Loucy (cell line): Measurements from ENCODE around the gene IGFBP6.

Source experiments
- H2AFZ ChIP-seq: fragments of 200-600 bp; sonication (generic); 2 replicates; pipeline ENCODE4 v1.6.0; 2016; ENCODE audit warnings: antibody characterized with exemption, mild to moderate bottlenecking, low read length, moderate library complexity
- H3F3A ChIP-seq: fragments of 200-600 bp; 2 replicates; pipeline ENCODE4 v1.6.0; 2016; ENCODE audit warnings: antibody characterized with exemption, low read depth, mild to moderate bottlenecking
- H3K27me3 ChIP-seq: fragments of 200-600 bp; sonication (generic); 2 replicates; pipeline ENCODE4 v1.6.1; 2014; ENCODE audit warnings: low read length, mild to moderate bottlenecking; ENCODE audit not compliant: insufficient read depth, poor library complexity, severe bottlenecking
- H3K36me3 ChIP-seq: fragments of 200-600 bp; sonication (generic); 2 replicates; pipeline ENCODE4 v1.6.1; 2016; ENCODE audit warnings: low read length; ENCODE audit not compliant: insufficient read depth
- H3K4me1 ChIP-seq: fragments of 200-600 bp; sonication (generic); 2 replicates; pipeline ENCODE4 v1.5.1; 2014; ENCODE audit warnings: low read length, mild to moderate bottlenecking; ENCODE audit not compliant: insufficient read depth, poor library complexity, severe bottlenecking
- H3K4me2 ChIP-seq: fragments of 200-600 bp; sonication (generic); 2 replicates; pipeline ENCODE4 v1.6.0; 2014; ENCODE audit warnings: antibody characterized with exemption, low read length, low read depth, mild to moderate bottlenecking; ENCODE audit not compliant: poor library complexity, severe bottlenecking
- H3K4me3 ChIP-seq: fragments of 200-600 bp; sonication (generic); 2 replicates; pipeline ENCODE4 v1.5.1; 2014; ENCODE audit warnings: low read length, mild to moderate bottlenecking, mixed read lengths; ENCODE audit not compliant: poor library complexity, severe bottlenecking
- H3K79me2 ChIP-seq: fragments of 200-600 bp; sonication (generic); 2 replicates; pipeline ENCODE4 v1.6.1; 2014; ENCODE audit warnings: low read length; ENCODE audit not compliant: insufficient read depth
- H3K9ac ChIP-seq: fragments of 200-600 bp; sonication (generic); 2 replicates; pipeline ENCODE4 v1.6.0; 2014; ENCODE audit warnings: mild to moderate bottlenecking, low read depth, low read length, moderate library complexity; ENCODE audit not compliant: poor library complexity, severe bottlenecking
- H3K9me2 ChIP-seq: fragments of 200-600 bp; sonication (generic); replicated peaks from 2 replicates; pipeline ENCODE4 v1.6.1; 2016; ENCODE audit warnings: low read depth, low read length, mixed read lengths
- H3K9me3 ChIP-seq: fragments of 200-600 bp; sonication (generic); 2 replicates; pipeline ENCODE4 v1.6.1; 2014; ENCODE audit warnings: mild to moderate bottlenecking, antibody characterized with exemption, low read length, low read depth; ENCODE audit not compliant: insufficient read depth
- H4K20me1 ChIP-seq: fragments of 200-600 bp; sonication (generic); 2 replicates; pipeline ENCODE4 v1.6.0; 2014; ENCODE audit warnings: antibody characterized with exemption, low read length, mild to moderate bottlenecking; ENCODE audit not compliant: insufficient read depth, poor library complexity, severe bottlenecking
- CTCF ChIP-seq: fragments of 200-600 bp; sonication (generic); conservative IDR thresholded peaks from 2 replicates; pipeline ENCODE4 v1.5.1; 2014; ENCODE audit warnings: mild to moderate bottlenecking, antibody characterized with exemption, low read length
- EZH2phosphoT487 ChIP-seq: fragments of 200-600 bp; IDR thresholded peaks from 2 replicates; pipeline ENCODE4 v1.6.1; 2018; ENCODE audit warnings: antibody characterized with exemption, mild to moderate bottlenecking, moderate library complexity, borderline replicate concordance

Gene IGFBP6

DNA sequence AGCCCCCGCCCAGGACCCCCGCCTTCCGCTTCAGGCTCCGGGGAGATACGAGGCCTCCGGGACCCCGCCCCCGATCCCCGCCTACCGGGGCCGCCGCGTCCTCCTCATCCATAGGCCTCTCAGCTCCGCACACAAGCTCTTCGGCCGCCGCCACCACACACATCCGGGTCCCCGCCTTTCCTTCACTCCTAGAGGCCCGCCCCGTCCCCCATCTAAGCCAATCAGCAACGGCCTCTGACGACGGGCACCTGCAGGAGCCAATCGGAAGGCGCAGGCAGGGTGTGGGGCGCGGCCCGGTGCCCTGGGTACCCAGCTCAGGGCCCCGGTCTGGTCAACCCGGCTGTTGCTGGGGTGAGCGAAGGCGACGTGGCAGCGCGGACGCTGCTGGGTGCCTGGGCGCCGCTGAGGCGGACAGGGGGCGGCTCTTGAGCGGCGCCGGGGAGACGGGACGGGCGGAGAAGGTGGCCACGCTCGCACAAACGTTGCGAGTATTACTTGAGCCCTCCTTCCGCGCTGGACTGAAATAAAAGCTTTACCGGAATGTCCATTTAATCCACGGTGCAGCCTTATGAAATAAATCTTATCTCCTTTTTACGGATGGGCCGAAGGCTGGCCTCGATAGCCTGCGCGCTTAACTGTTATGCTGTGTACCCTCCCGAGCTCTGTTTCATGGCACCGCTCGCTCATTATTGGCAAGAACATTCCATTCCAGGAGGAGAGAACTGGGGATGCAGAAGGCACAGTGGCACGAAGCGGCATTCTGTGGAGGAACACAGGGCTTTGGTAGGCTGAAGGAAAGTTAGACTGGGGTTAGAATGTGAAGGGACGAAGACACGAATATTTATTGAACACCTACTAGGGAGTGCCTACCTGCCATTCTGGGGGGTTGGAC is 18.0 kb upstream of the IGFBP6 start, which contains the start of gene SPRYD3:
Gene SPRYD3, minus strand, starts transcription at position 165 of the 892 bp plus-strand sequence. Its CDS starts 57 bp downstream, at position 108.
- Histone ChIP-seq H3K9ac (peak within 1 kb of the TSS; percentile 76), H3K4me1 (peaks cover 29% of the 10 kb centered on the region), H3K9me3 (no peaks in the 10 kb centered on the region), H4K20me1 (no peaks in the 10 kb centered on the region), H2AFZ (peak within 1 kb of the TSS; percentile 91), H3K4me2 (peak within 1 kb of the TSS; percentile 97), H3K79me2 (peaks cover 6% of the 10 kb centered on the region; the same call in 1 of the 2 replicates), H3K36me3 (no peaks in the 10 kb centered on the region), H3K4me3 (peak within 1 kb of the TSS; percentile 78), H3F3A (no peaks in the 10 kb centered on the region), H3K27me3 (no peaks in the 10 kb centered on the region), H3K9me2 (no peaks in the 10 kb centered on the region)
- TF ChIP-seq CTCF (no peak), EZH2phosphoT487 (no peak)

DNA sequence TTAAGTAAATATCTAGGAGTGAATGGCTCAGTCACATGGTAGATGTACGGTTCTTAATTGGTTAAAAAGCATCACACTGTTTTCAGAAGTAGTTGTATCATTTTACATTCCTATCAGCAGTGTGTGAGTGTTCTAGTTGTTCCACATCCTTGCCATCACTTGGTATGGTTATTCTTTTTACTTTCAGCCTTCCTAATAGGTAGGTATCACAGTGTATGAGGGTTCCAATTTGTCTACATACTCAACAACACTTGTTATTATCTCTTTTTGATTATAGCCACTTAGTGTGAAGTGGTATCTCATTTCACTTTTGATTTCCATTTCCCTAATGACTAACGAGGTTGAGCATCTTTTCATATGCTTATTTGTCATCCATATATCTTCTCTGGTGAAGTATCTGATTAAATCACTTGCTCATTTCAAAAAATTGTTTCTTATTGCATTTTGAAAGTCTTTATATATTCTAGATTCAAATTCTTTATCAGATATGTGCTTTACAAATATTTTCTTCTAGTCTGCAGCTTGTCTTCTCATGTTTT is 14.8 kb upstream of the IGFBP6 start:
- H3K4me3 ChIP-seq, result no peak overlapping the region
- H3K4me2 ChIP-seq, result no peak overlapping the region
- H3K9me2 ChIP-seq, result no peaks in the 10 kb centered on the region
- H2AFZ ChIP-seq, result no peak overlapping the region
- H3K9me3 ChIP-seq, result no peaks in the 10 kb centered on the region
- no peaks in the 10 kb centered on the region for H3K27me3 ChIP-seq
- no peaks in the 10 kb centered on the region for H3F3A ChIP-seq
- TF ChIP-seq EZH2phosphoT487, result no peak
- no peak for TF ChIP-seq CTCF
- H3K9ac ChIP-seq, result no peak overlapping the region
- peaks cover 15% of the 10 kb centered on the region for H3K4me1 ChIP-seq
- no peaks in the 10 kb centered on the region for H4K20me1 ChIP-seq
- no peaks in the 10 kb centered on the region for H3K36me3 ChIP-seq
- H3K79me2 ChIP-seq, result peaks cover 6% of the 10 kb centered on the region; the same call in 1 of the 2 replicates

GRCh38 chr12:53086361-53086760 is 11.1 kb upstream of the IGFBP6 start:
- no peaks in the 10 kb centered on the region for H3F3A ChIP-seq
- H3K79me2 ChIP-seq, result no peaks in the 10 kb centered on the region
- H4K20me1 ChIP-seq, result no peaks in the 10 kb centered on the region
- no peak overlapping the region for H3K4me2 ChIP-seq
- TF ChIP-seq CTCF (no peak), EZH2phosphoT487 (no peak)
- no peak overlapping the region for H2AFZ ChIP-seq
- H3K4me1 ChIP-seq, result no peaks in the 10 kb centered on the region
- no peaks in the 10 kb centered on the region for H3K27me3 ChIP-seq
- H3K4me3 ChIP-seq, result no peak overlapping the region
- H3K36me3 ChIP-seq, result no peaks in the 10 kb centered on the region
- H3K9me2 ChIP-seq, result no peaks in the 10 kb centered on the region
- no peaks in the 10 kb centered on the region for H3K9me3 ChIP-seq
- H3K9ac ChIP-seq, result no peak overlapping the region
